SK-N-SH treated with all-trans-retinoic acid at 6 μM for 48 hours (cell line): ENCODE data around the gene ABI3.

ENCODE experiments used
- ATAC-seq: fragments of 200-7000 bp; cut with Tn5 transposase; 3 replicates; pipeline ENCODE4 v1.9.1; 2020; ENCODE audit warnings: mild to moderate bottlenecking, moderate library complexity
- ARNTL ChIP-seq: fragments of 450-650 bp; formaldehyde crosslinking; IDR thresholded peaks from 2 replicates; pipeline ENCODE4 v1.5.0; 2020; ENCODE audit warnings: low read depth, mild to moderate bottlenecking, moderate library complexity, borderline replicate concordance
- BACH2 ChIP-seq: fragments of 250-450 bp; sonication (Bioruptor Pico); IDR thresholded peaks from 2 replicates; pipeline ENCODE4 v1.9.0; 2021; ENCODE audit warnings: mild to moderate bottlenecking, borderline replicate concordance
- CREB5 ChIP-seq: fragments of 250-450 bp; sonication (Bioruptor Pico); IDR thresholded peaks from 2 replicates; pipeline ENCODE4 v1.5.1; 2020; ENCODE audit warnings: low read depth, mild to moderate bottlenecking, moderate library complexity
- CSDC2 ChIP-seq: fragments of 250-450 bp; sonication (Bioruptor Pico); IDR thresholded peaks from 2 replicates; pipeline ENCODE4 v1.5.0; 2020; ENCODE audit warnings: mild to moderate bottlenecking, moderate library complexity
- CSRNP3 ChIP-seq: fragments of 250-450 bp; sonication (Bioruptor Pico); IDR thresholded peaks from 2 replicates; pipeline ENCODE4 v1.5.1; 2021; ENCODE audit warnings: mild to moderate bottlenecking, moderate library complexity
- ESRRG ChIP-seq: fragments of 250-450 bp; sonication (Bioruptor Pico); IDR thresholded peaks from 2 replicates; pipeline ENCODE4 v1.6.1; 2021; ENCODE audit warnings: mild to moderate bottlenecking
- GLIS3 ChIP-seq: fragments of 250-450 bp; sonication (Bioruptor Pico); IDR thresholded peaks from 2 replicates; pipeline ENCODE4 v1.5.0; 2020; ENCODE audit warnings: mild to moderate bottlenecking, moderate library complexity
- ISL1 ChIP-seq: fragments of 250-450 bp; sonication (Bioruptor Pico); IDR thresholded peaks from 2 replicates; pipeline ENCODE4 v2.1.2; 2022; ENCODE audit warnings: mild to moderate bottlenecking, moderate library complexity
- OSR1 ChIP-seq: fragments of 250-450 bp; sonication (Bioruptor Pico); IDR thresholded peaks from 2 replicates; pipeline ENCODE4 v1.8.0; 2022; ENCODE audit warnings: moderate library complexity, mild to moderate bottlenecking, inconsistent platforms
- PATZ1 ChIP-seq: fragments of 250-450 bp; sonication (Bioruptor Pico); IDR thresholded peaks from 2 replicates; pipeline ENCODE4 v1.8.0; 2020; ENCODE audit warnings: mild to moderate bottlenecking, moderate library complexity, borderline replicate concordance
- POU6F1 ChIP-seq: fragments of 250-450 bp; sonication (Bioruptor Pico); IDR thresholded peaks from 2 replicates; pipeline ENCODE4 v1.8.0; 2021; ENCODE audit warnings: low read depth, mild to moderate bottlenecking, moderate library complexity, borderline replicate concordance
- PPARA ChIP-seq: fragments of 250-450 bp; sonication (Bioruptor Pico); IDR thresholded peaks from 2 replicates; pipeline ENCODE4 v1.5.0; 2020; ENCODE audit warnings: mild to moderate bottlenecking, borderline replicate concordance
- RARB ChIP-seq: fragments of 250-450 bp; sonication (Bioruptor Pico); IDR thresholded peaks from 2 replicates; pipeline ENCODE4 v1.8.0; 2021; ENCODE audit warnings: mild to moderate bottlenecking, moderate library complexity
- SNAI2 ChIP-seq: fragments of 250-450 bp; sonication (Bioruptor Pico); IDR thresholded peaks from 2 replicates; pipeline ENCODE4 v1.5.0; 2020; ENCODE audit warnings: mild to moderate bottlenecking, moderate library complexity
- TOX ChIP-seq: fragments of 250-450 bp; sonication (Bioruptor Pico); IDR thresholded peaks from 2 replicates; pipeline ENCODE4 v1.8.0; 2021; ENCODE audit warnings: mild to moderate bottlenecking, moderate library complexity, borderline replicate concordance
- TSHZ2 ChIP-seq: fragments of 250-450 bp; sonication (Bioruptor Pico); IDR thresholded peaks from 2 replicates; pipeline ENCODE4 v1.5.0; 2020; ENCODE audit warnings: mild to moderate bottlenecking, moderate library complexity
- ZC3H10 ChIP-seq: fragments of 250-450 bp; sonication (Bioruptor Pico); IDR thresholded peaks from 2 replicates; pipeline ENCODE4 v1.5.1; 2021; ENCODE audit warnings: mild to moderate bottlenecking, moderate library complexity
- ZFP3 ChIP-seq: fragments of 250-450 bp; sonication (Bioruptor Pico); IDR thresholded peaks from 2 replicates; pipeline ENCODE4 v1.5.0; 2020; ENCODE audit warnings: mild to moderate bottlenecking, moderate library complexity
- ZFP30 ChIP-seq: fragments of 450-650 bp; formaldehyde crosslinking; IDR thresholded peaks from 2 replicates; pipeline ENCODE4 v1.5.0; 2022; ENCODE audit warnings: mild to moderate bottlenecking, moderate library complexity
- ZNF565 ChIP-seq: fragments of 450-650 bp; formaldehyde crosslinking; conservative IDR thresholded peaks from 2 replicates; pipeline ENCODE4 v1.5.0; 2020; ENCODE audit warnings: low read depth, mild to moderate bottlenecking, moderate library complexity
- ZNF70 ChIP-seq: fragments of 450-650 bp; formaldehyde crosslinking; IDR thresholded peaks from 2 replicates; pipeline ENCODE4 v1.5.0; 2020; ENCODE audit warnings: mild to moderate bottlenecking, moderate library complexity
- ZNF8 ChIP-seq: fragments of 450-650 bp; formaldehyde crosslinking; IDR thresholded peaks from 2 replicates; pipeline ENCODE4 v1.5.0; 2020; ENCODE audit warnings: mild to moderate bottlenecking, moderate library complexity

Gene ABI3

GRCh38 chr17:49229805-49230600, 19.5 kb downstream of the ABI3 start:
- ATAC-seq: peak; percentile 3
- TF ChIP-seq ESRRG (no peak), RARB (CRISPR knock-in tag) (no peak), ARNTL (CRISPR knock-in tag) (no peak), ZC3H10 (CRISPR knock-in tag) (no peak), ZNF8 (CRISPR knock-in tag) (no peak), POU6F1 (CRISPR knock-in tag) (no peak), ZNF70 (CRISPR knock-in tag) (no peak), ZFP30 (CRISPR knock-in tag) (no peak), PPARA (no peak), ZFP3 (CRISPR knock-in tag) (no peak), ZNF565 (CRISPR knock-in tag) (no peak), ISL1 (no peak), SNAI2 (CRISPR knock-in tag) (no peak), PATZ1 (CRISPR knock-in tag) (no peak), CREB5 (CRISPR knock-in tag) (no peak), CSDC2 (CRISPR knock-in tag) (no peak), BACH2 (CRISPR knock-in tag) (no peak), TOX (CRISPR knock-in tag) (no peak)
- TF ChIP-seq, all 23 proteins: peak for 0

GRCh38 chr17:49230636-49231562, 20.4 kb downstream of the ABI3 start, which contains the start of gene PHOSPHO1:
TSS of gene PHOSPHO1 (minus strand) at chr17:49230787. CDS start at chr17:49226691, 4,096 bp downstream.
- TF ChIP-seq PPARA (no peak), GLIS3 (CRISPR knock-in tag) (no peak), TSHZ2 (0 out of 2 replicates have a peak, but pooled peaks have one; percentile 10), ZFP3 (CRISPR knock-in tag) (peak; percentile 97), ESRRG (no peak), ZNF70 (CRISPR knock-in tag) (no peak), ZNF8 (CRISPR knock-in tag) (no peak), RARB (CRISPR knock-in tag) (no peak), BACH2 (CRISPR knock-in tag) (no peak)
- ATAC-seq: peak; percentile 95

- ATAC-seq: no peak
- TF ChIP-seq ZNF8 (CRISPR knock-in tag) (no peak), CSRNP3 (CRISPR knock-in tag) (no peak), ARNTL (CRISPR knock-in tag) (no peak), ZFP30 (CRISPR knock-in tag) (no peak), OSR1 (CRISPR knock-in tag) (no peak), ESRRG (no peak), ZNF70 (CRISPR knock-in tag) (no peak), BACH2 (CRISPR knock-in tag) (no peak), ISL1 (no peak), CREB5 (CRISPR knock-in tag) (no peak)
These were observed 21.0 kb downstream of the ABI3 start for GRCh38 chr17:49231563-49231894.
